ENCODE results near the gene MLIP.

Gene MLIP

GRCh38 chr6:54097753-54098152, 13.5 kb upstream of the MLIP start:
- no peak for DNase-seq (ENCODE audit: low spot score)

GRCh38 chr6:54098450-54099044, 12.7 kb upstream of the MLIP start:
- DNase-seq (ENCODE audit: low spot score), result no peak

- DNase-seq (ENCODE audit: low spot score), result no peak
These were observed 12.0 kb upstream of the MLIP start for GRCh38 chr6:54099225-54099624.

GRCh38 chr6:54100411-54101006, 10.7 kb upstream of the MLIP start:
- no peak for DNase-seq (ENCODE audit: low spot score)

- no peak for DNase-seq (ENCODE audit: low spot score)
These were observed 9.0 kb upstream of the MLIP start for GRCh38 chr6:54102238-54102637.

GRCh38 chr6:54103497-54103896, 7.7 kb upstream of the MLIP start:
- DNase-seq (ENCODE audit: low spot score), result no peak

GRCh38 chr6:54106727-54107126, 4.5 kb upstream of the MLIP start:
- no peak for DNase-seq (ENCODE audit: low spot score)

GRCh38 chr6:54107470-54108090, 3.7 kb upstream of the MLIP start:
- no peak for DNase-seq (ENCODE audit: low spot score)

GRCh38 chr6:54108271-54108670, 3.0 kb upstream of the MLIP start:
- no peak for DNase-seq (ENCODE audit: low spot score)

- no peak for DNase-seq (ENCODE audit: low spot score)
These were observed 1.7 kb upstream of the MLIP start for GRCh38 chr6:54109586-54109985.

- DNase-seq (ENCODE audit: low spot score), result no peak
These were observed 958 bp downstream of the MLIP start for GRCh38 chr6:54112151-54112650.

GRCh38 chr6:54114991-54115390, 3.7 kb downstream of the MLIP start:
- no peak for DNase-seq (ENCODE audit: low spot score)

- no peak for DNase-seq (ENCODE audit: low spot score)
These were observed 4.7 kb downstream of the MLIP start for GRCh38 chr6:54115966-54116365.

- no peak for DNase-seq (ENCODE audit: low spot score)
These were observed 6.9 kb downstream of the MLIP start for GRCh38 chr6:54118117-54118516.

GRCh38 chr6:54125493-54125892, 14.2 kb downstream of the MLIP start:
- no peak for DNase-seq (ENCODE audit: low spot score)

- DNase-seq (ENCODE audit: low spot score), result no peak
These were observed 18.9 kb downstream of the MLIP start for GRCh38 chr6:54130179-54130578.

GRCh38 chr6:54132587-54132986, 21.3 kb downstream of the MLIP start:
- DNase-seq (ENCODE audit: low spot score), result no peak

GRCh38 chr6:54133186-54133585, 21.9 kb downstream of the MLIP start:
- DNase-seq (ENCODE audit: low spot score), result no peak

GRCh38 chr6:54134935-54135334, 23.7 kb downstream of the MLIP start:
- no peak for DNase-seq (ENCODE audit: low spot score)

- no peak for DNase-seq (ENCODE audit: low spot score)
These were observed 24.6 kb downstream of the MLIP start for GRCh38 chr6:54135665-54136369.

GRCh38 chr6:54138795-54139194, 27.6 kb downstream of the MLIP start:
- no peak for DNase-seq (ENCODE audit: low spot score)

GRCh38 chr6:54140811-54141210, 29.6 kb downstream of the MLIP start:
- no peak for DNase-seq (ENCODE audit: low spot score)

Data from hematopoietic multipotent progenitor cell treated with erythropoietin and hydrocortisone succinate and interleukin-3 and kit ligand, for 17 days (in vitro differentiated cells).